ENCODE data around the gene FMO5. TPM values are rescaled to one million over a fixed set of nuclear protein-coding genes. Genes with fewer than 3 reads are reported as not detected.

Gene FMO5
- total and polyA plus RNA-seq, 4 donors: 36.0 to 152 (median 99.1) TPM

GRCh38 chr1:147172168-147173016 is 52.7 kb downstream of the FMO5 start, which contains the start of gene PRKAB2:
PRKAB2 (minus strand) TSS chr1:147172470; CDS start chr1:147172144, 326 bp downstream.
- Histone ChIP-seq H3K27ac (ENCODE audit: low read depth in 1 of 2, low read length in 2 of 2) (peak within 1 kb of the TSS; percentile 93), H3K4me1 (ENCODE audit: control insufficient read depth in 4 of 4, insufficient read depth in 4 of 4, low read length in 3 of 4) (peaks cover 4 to 42% (median 24%) of the 10 kb centered on the region in 4 donors), H3K4me3 (ENCODE audit: low read depth in 1 of 3, low read length in 3 of 3) (peak within 1 kb of the TSS; percentile 77 to 95 (median 90)), H3K36me3 (ENCODE audit: control insufficient read depth in 4 of 4, insufficient read depth in 3 of 4, low read depth in 1 of 4, low read length in 3 of 4) (peaks cover 0 to 5% (median 0%) of the 10 kb centered on the region in 4 donors), H3K9ac (ENCODE audit: low read depth in 1 of 2, low read length in 2 of 2) (peak within 1 kb of the TSS; percentile 71 to 99), H3K27me3 (ENCODE audit: control insufficient read depth in 4 of 4, insufficient read depth in 4 of 4, low read length in 3 of 4) (no peaks in the 10 kb centered on the region), H3K9me3 (ENCODE audit: control insufficient read depth in 4 of 4, low read length in 3 of 4) (no peaks in the 10 kb centered on the region)
- whole genome bisulfite sequencing: under 1% methylated on average over 72 of the region's 72 CpGs
- TF ChIP-seq, protein P1, sequence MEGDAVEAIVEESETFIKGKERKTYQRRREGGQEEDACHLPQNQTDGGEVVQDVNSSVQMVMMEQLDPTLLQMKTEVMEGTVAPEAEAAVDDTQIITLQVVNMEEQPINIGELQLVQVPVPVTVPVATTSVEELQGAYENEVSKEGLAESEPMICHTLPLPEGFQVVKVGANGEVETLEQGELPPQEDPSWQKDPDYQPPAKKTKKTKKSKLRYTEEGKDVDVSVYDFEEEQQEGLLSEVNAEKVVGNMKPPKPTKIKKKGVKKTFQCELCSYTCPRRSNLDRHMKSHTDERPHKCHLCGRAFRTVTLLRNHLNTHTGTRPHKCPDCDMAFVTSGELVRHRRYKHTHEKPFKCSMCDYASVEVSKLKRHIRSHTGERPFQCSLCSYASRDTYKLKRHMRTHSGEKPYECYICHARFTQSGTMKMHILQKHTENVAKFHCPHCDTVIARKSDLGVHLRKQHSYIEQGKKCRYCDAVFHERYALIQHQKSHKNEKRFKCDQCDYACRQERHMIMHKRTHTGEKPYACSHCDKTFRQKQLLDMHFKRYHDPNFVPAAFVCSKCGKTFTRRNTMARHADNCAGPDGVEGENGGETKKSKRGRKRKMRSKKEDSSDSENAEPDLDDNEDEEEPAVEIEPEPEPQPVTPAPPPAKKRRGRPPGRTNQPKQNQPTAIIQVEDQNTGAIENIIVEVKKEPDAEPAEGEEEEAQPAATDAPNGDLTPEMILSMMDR (IDR thresholded peaks at IDR 0.05; ENCODE audit: low read depth, low read length, missing input control): peak; percentile 93
- TF ChIP-seq FOXA2 (IDR thresholded peaks at IDR 0.05) (no peak), GABPA (IDR thresholded peaks at IDR 0.05 in 1 of 2, conservative IDR thresholded peaks at IDR 0.05 in 1 of 2) (no peak), TAF1 (conservative IDR thresholded peaks at IDR 0.05) (peak; percentile 91), FOXA1 (IDR thresholded peaks at IDR 0.05) (no peak), JUND (IDR thresholded peaks at IDR 0.05) (peak in 1 of 2 donors; percentile 11), RAD21 (IDR thresholded peaks at IDR 0.05) (peak; percentile 83 to 85), YY1 (IDR thresholded peaks at IDR 0.05) (peak; percentile 96), ATF3 (IDR thresholded peaks at IDR 0.05) (no peak), HNF4A (conservative IDR thresholded peaks at IDR 0.05) (peak; percentile 37 to 41), SP1 (IDR thresholded peaks at IDR 0.05) (peak; percentile 55), NR2F2 (IDR thresholded peaks at IDR 0.05) (peak; percentile 54), EGR1 (IDR thresholded peaks at IDR 0.05; ENCODE audit: low read depth in 2 of 2) (peak in 1 of 2 donors; percentile 13), RXRA (IDR thresholded peaks at IDR 0.05) (peak; percentile 49 to 54), HNF4G (IDR thresholded peaks at IDR 0.05) (peak; percentile 17)
- TF ChIP-seq, protein P2, sequence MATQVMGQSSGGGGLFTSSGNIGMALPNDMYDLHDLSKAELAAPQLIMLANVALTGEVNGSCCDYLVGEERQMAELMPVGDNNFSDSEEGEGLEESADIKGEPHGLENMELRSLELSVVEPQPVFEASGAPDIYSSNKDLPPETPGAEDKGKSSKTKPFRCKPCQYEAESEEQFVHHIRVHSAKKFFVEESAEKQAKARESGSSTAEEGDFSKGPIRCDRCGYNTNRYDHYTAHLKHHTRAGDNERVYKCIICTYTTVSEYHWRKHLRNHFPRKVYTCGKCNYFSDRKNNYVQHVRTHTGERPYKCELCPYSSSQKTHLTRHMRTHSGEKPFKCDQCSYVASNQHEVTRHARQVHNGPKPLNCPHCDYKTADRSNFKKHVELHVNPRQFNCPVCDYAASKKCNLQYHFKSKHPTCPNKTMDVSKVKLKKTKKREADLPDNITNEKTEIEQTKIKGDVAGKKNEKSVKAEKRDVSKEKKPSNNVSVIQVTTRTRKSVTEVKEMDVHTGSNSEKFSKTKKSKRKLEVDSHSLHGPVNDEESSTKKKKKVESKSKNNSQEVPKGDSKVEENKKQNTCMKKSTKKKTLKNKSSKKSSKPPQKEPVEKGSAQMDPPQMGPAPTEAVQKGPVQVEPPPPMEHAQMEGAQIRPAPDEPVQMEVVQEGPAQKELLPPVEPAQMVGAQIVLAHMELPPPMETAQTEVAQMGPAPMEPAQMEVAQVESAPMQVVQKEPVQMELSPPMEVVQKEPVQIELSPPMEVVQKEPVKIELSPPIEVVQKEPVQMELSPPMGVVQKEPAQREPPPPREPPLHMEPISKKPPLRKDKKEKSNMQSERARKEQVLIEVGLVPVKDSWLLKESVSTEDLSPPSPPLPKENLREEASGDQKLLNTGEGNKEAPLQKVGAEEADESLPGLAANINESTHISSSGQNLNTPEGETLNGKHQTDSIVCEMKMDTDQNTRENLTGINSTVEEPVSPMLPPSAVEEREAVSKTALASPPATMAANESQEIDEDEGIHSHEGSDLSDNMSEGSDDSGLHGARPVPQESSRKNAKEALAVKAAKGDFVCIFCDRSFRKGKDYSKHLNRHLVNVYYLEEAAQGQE (IDR thresholded peaks at IDR 0.05): peak; percentile 78
- TF ChIP-seq, protein P3, sequence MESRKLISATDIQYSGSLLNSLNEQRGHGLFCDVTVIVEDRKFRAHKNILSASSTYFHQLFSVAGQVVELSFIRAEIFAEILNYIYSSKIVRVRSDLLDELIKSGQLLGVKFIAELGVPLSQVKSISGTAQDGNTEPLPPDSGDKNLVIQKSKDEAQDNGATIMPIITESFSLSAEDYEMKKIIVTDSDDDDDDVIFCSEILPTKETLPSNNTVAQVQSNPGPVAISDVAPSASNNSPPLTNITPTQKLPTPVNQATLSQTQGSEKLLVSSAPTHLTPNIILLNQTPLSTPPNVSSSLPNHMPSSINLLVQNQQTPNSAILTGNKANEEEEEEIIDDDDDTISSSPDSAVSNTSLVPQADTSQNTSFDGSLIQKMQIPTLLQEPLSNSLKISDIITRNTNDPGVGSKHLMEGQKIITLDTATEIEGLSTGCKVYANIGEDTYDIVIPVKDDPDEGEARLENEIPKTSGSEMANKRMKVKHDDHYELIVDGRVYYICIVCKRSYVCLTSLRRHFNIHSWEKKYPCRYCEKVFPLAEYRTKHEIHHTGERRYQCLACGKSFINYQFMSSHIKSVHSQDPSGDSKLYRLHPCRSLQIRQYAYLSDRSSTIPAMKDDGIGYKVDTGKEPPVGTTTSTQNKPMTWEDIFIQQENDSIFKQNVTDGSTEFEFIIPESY (IDR thresholded peaks at IDR 0.05): no peak
- TF ChIP-seq, protein P4, sequence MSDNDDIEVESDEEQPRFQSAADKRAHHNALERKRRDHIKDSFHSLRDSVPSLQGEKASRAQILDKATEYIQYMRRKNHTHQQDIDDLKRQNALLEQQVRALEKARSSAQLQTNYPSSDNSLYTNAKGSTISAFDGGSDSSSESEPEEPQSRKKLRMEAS (IDR thresholded peaks at IDR 0.05): peak; percentile 39
- DNase-seq (ENCODE audit: low spot score): peak; percentile 94

Data from liver (tissue), 9 donors.